Right kidney (tissue), 9 donors: Measurements from ENCODE around the gene VANGL1.
"Not testable (repeated sequence)": the region's sequence is repeated elsewhere in the genome, so short reads cannot be mapped to it uniquely, and the experiment has no call there.

Source experiments
- DNase-seq: peaks from one replicate; pipeline ENCODE4 v3.0.0-alpha.2; 2016
- long read RNA-seq, 8 donors: transcript quantifications; one replicate each; lab custom pipeline, GENCODE V29; 2026

The VANGL1 gene
- long read RNA-seq, donor 1, full-length matches to known transcripts: 7 of 7 reads
- long read RNA-seq, donor 1, partial matches to known transcripts: 0 of 7 reads
- long read RNA-seq, donor 1, other reads (novel, unspliced or antisense): 0 of 7 reads
- long read RNA-seq, donor 2, full-length matches to known transcripts: 3 of 3 reads
- long read RNA-seq, donor 2, partial matches to known transcripts: 0 of 3 reads
- long read RNA-seq, donor 2, other reads (novel, unspliced or antisense): 0 of 3 reads
- long read RNA-seq, donor 3, full-length matches to known transcripts: 3 of 3 reads
- long read RNA-seq, donor 3, partial matches to known transcripts: 0 of 3 reads
- long read RNA-seq, donor 3, other reads (novel, unspliced or antisense): 0 of 3 reads
- long read RNA-seq, donor 4, full-length matches to known transcripts: 1 of 1 reads
- long read RNA-seq, donor 4, partial matches to known transcripts: 0 of 1 reads
- long read RNA-seq, donor 4, other reads (novel, unspliced or antisense): 0 of 1 reads
- long read RNA-seq, donor 5, full-length matches to known transcripts: 5 of 5 reads
- long read RNA-seq, donor 5, partial matches to known transcripts: 0 of 5 reads
- long read RNA-seq, donor 5, other reads (novel, unspliced or antisense): 0 of 5 reads
- long read RNA-seq, donor 6, full-length matches to known transcripts: 5 of 5 reads
- long read RNA-seq, donor 6, partial matches to known transcripts: 0 of 5 reads
- long read RNA-seq, donor 6, other reads (novel, unspliced or antisense): 0 of 5 reads
- long read RNA-seq, donor 7, full-length matches to known transcripts: 6 of 6 reads
- long read RNA-seq, donor 7, partial matches to known transcripts: 0 of 6 reads
- long read RNA-seq, donor 7, other reads (novel, unspliced or antisense): 0 of 6 reads
- long read RNA-seq, donor 8, full-length matches to known transcripts: 3 of 3 reads
- long read RNA-seq, donor 8, partial matches to known transcripts: 0 of 3 reads
- long read RNA-seq, donor 8, other reads (novel, unspliced or antisense): 0 of 3 reads

- peak; percentile 62 for DNase-seq
Measured at GRCh38 chr1:115641762-115642167, at the start of gene VANGL1. TSS of gene VANGL1 (plus strand) at chr1:115641970. CDS start at chr1:115651414, 9,444 bp downstream.

DNA sequence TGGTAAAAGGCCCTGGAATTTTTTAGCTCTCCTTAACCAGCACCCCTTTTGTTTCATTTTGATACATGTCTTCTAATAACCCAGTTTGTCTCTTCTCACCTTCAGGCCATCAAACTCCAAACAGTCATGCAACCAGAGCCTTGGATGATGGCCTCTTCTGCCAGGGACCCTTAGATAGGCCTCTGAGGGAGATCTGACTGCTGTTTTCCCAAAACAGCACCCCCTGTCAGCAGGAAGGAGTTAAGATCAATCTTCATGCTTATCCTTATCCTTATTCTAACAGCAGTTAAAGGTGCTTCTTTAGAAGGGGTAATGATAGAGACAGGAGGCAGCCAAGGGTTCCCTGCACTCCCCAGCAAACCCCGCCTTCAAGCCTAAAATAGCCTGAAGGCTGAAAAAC, 49.5 kb upstream of the VANGL1 start:
- no peak for DNase-seq

- no peak for DNase-seq
Measured at GRCh38 chr1:115593365-115594259, 48.2 kb upstream of the VANGL1 start.

DNA sequence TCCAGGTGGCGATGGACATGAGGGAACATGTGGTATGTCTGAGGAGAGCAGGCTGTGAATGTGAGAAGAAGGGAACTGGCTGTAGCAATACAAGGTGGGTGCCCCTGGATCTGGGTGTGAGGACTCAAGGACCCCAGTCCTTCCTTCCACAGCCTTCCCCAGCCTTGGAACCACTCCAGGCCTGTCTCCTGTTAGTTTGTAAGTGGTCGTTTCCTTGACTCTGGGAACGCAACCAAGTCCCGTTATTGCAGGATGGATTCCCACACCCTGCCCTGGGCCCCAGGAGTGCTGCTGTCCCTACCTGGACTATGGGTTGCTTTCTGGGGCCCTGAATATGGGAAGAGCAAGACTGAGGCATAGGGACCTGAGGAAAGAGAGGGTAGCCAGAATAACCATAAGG, 47.2 kb upstream of the VANGL1 start:
- no peak for DNase-seq

DNA sequence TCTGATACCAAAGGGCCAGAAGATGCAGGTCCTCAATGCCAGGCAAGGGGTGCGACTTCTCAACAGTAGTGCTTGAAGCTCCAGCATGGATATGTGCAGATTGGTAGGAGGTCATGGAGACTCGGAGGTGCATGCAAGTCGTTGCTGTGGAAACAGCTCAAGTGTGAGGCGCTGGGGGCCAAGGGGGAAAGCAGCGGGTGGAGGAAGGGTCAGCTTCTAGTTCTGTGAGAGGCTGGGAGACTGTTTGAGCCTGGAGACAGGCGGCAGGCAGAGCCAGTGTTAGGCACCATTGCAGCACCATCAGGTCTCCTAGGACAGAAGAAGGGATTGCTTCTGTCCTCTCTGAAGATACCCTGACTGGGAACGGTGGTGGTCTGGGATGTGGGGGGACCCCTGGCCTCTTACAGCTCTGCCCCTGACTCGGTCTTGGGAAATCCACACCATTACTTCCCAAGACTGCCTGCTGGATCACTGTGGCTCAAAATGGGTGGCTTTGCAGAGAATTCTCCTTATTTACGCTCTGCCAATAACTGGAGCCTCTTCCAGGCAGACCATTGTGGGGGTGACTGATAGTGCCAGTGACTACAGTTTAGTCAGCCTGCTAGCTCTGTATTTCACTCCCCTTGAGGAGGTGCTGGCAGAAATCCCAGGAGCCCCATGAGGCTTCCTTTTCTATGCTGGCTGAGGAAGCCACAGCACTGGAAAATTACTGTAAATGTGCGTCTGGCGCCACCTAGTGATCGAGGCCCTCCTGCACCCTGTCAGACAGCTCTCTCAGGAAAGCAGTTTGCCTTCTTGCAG, 46.3 kb upstream of the VANGL1 start:
- peak; percentile 61 for DNase-seq

DNA sequence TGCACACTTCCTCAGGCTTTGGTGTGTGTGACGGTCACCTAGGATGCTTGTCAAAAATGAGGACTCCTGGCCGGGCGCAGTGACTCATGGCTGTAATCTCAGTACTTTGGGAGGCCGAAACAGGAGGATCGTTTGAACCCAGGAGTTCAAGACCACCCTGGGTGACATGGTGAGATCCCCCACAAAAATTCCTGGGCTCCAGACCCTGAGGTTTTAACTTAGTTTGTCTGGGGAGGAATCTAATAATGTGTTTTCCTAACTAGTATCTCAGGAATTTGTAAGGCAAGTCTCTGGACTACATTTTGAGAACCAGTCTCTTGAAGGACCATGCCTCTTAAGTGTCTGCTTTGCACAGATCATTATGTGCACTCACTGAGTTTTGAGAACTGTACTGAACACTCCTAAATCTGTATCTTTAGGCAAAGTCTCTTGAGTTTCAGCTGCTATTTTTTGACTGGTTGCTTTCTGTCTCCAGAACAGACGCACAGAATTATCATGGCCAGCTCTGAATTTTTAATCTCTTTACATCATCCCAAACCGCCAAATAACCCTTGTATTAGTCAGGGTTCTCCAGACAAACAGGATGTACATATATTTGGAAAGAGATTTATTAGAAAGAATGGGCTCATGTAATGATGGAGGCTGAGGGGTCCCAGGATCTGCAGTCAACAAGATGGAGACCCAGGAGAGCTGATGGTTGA, 45.5 kb upstream of the VANGL1 start:
- DNase-seq: no peak

- no peak for DNase-seq
Measured at GRCh38 chr1:115604508-115604907, 37.3 kb upstream of the VANGL1 start.

DNA sequence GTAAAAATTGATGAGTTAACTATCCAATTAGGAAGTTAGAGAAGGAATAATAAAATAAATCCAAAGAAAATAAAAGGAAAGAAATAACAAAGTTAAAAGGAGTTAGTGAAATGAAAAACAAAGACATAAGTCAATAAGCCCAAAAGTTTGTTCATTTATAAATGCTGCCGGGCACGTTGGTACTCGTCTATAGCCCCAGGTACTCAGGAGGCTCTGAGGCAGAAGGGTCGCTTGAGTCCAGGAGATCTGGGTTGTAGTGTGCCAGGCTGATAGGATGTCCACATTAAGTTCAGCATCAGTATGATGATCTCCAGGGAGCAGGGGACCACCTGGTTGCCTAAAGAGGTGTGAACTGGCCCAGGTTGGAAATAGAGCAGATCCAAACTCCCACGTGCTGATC, 35.5 kb upstream of the VANGL1 start:
- DNase-seq: no peak

- no peak for DNase-seq
Measured at GRCh38 chr1:115609021-115609420, 32.7 kb upstream of the VANGL1 start.

GRCh38 chr1:115613767-115614166, 28.0 kb upstream of the VANGL1 start:
- no peak for DNase-seq

- DNase-seq: no peak
Measured at GRCh38 chr1:115620453-115620852, 21.3 kb upstream of the VANGL1 start.

- DNase-seq: no peak
Measured at GRCh38 chr1:115620950-115621349, 20.8 kb upstream of the VANGL1 start.

GRCh38 chr1:115624859-115625258, 16.9 kb upstream of the VANGL1 start:
- no peak for DNase-seq

DNA sequence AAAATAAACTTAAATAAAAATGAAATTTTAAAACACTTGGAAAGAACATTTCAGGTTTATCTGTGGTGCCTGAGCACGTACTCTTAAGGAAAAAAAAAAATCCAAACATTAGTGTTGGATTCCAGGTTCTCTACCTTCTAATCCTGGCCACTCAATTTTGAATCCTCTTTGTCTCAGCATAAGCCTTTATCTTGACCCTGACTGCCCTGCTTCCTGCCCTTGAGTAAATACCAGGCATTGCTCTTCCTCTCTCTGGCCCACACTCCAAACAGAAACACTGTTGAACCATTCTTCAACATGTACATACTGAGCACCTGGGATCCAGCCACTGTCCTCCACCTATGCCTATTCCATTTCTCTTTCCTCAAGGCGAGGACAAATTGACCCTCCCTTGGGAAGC, 11.4 kb upstream of the VANGL1 start:
- DNase-seq: no peak

DNA sequence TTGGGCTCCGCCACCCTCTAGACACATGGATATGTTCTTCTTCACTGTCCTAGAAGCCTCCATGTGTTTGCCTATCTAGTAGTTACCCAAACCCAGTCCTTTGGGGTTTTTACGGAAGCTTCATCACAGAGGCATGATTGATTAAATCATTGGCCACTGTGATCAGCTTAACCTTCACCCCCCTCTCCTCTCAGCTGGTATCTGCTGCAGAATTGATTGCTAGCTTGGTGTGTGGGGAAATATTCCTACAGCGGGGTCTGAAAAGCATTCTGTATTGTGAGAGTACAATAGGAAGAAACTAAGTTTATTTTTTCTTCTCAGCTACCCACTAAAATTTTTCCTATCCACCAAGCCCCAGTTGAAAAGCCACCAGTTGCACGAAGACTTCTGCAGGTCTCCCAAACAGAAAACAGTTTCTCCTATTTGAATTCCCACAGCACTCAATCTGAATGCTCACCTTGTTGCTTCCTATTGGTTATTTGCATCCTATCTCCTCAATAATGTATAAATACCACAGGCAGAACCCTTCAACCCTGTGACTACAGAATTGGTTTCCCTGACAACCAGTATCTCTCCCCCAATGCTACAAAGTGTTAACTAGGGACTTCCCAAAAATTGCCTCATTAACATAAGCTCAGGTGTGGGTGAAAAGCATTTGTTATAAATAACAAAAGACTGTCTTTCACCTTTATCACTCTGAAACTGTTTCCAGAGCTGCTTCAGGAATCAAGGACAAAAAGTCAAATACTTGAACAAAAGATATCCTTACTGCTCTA, 9.3 kb upstream of the VANGL1 start:
- no peak for DNase-seq

DNA sequence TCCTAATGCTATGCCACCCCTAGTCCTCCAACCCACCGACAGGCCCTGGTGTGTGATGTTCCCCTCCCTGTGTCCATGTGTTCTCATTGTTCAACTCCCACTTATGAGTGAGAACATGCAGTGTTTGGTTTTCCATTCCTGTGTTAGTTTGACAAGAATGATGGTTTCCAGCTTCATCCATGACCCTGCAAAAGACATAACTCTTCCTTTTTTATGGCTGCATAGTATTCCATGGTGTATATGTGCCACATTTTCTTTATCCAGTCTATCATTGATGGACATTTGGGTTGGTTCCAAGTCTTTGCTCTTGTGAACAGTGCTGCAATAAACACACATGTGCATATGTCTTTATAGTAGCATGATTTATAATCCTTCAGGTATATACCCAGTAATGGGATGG, 8.2 kb upstream of the VANGL1 start:
- DNase-seq: not testable (repeated sequence)

GRCh38 chr1:115637247-115637646, 4.5 kb upstream of the VANGL1 start:
- DNase-seq: not testable (repeated sequence)

DNA sequence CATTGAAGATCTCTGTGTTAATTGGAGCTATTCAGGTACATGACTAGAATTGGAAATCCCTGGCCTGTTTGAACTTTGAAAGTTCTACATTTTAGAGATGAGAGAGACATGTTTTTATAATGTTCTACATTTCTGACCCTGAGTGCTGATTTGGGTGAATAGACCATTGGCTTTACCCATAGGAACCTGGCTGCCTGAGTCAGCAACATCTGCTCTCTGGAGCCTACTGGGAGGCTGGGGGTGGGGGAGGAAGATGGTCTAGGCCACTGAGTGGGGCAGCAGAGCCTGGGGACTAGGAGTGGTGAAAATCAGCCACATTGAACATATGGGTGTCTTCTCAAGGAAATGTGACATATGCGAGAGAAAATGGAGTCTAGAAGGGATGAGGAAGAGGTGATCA, 1.4 kb upstream of the VANGL1 start:
- no peak for DNase-seq
